SK-N-MC (cell line): ENCODE data around the gene HNRNPA1L2.
"Not testable (repeated sequence)": the region's sequence is repeated elsewhere in the genome, so short reads cannot be mapped to it uniquely, and the experiment has no call there.

Experiments
- DNase-seq: peaks from one replicate; pipeline ENCODE4 v3.0.0-alpha.2; 2011; ENCODE audit warnings: low read depth, low spot score
- H3K27ac ChIP-seq: fragments of 200-600 bp; sonication (generic); 2 replicates; pipeline ENCODE4 v1.5.1; 2016; ENCODE audit warnings: mixed run types
- H3K36me3 ChIP-seq: fragments of 200-600 bp; sonication (generic); 2 replicates; pipeline ENCODE4 v1.6.1; 2017; ENCODE audit warnings: antibody characterized with exemption, low read length, mixed read lengths; ENCODE audit not compliant: insufficient read depth
- H3K4me3 ChIP-seq: fragments of 200-600 bp; sonication (generic); 2 replicates; pipeline ENCODE4 v1.5.1; 2016
- H3K9ac ChIP-seq: fragments of 200-600 bp; sonication (generic); 2 replicates; pipeline ENCODE4 v1.8.0; 2017; ENCODE audit warnings: mixed run types, mixed read lengths; ENCODE audit not compliant: insufficient read length
- H3K9me3 ChIP-seq: fragments of 200-600 bp; sonication (generic); 2 replicates; pipeline ENCODE4 v1.6.1; 2017; ENCODE audit warnings: low read depth, mild to moderate bottlenecking, antibody characterized with exemption, low read length, moderate library complexity, mixed read lengths
- EZH2 ChIP-seq: fragments of 200-600 bp; sonication (generic); IDR thresholded peaks from one replicate; pipeline ENCODE4 v1.6.1; 2017; ENCODE audit warnings: antibody characterized with exemption
- FOXP2 ChIP-seq: optimal IDR thresholded peaks from 2 replicates; pipeline ENCODE3; 2011; ENCODE audit warnings: mild to moderate bottlenecking, moderate library complexity; ENCODE audit not compliant: insufficient read depth; ENCODE audit errors: extremely low read length, control extremely low read depth
- POLR2AphosphoS5 ChIP-seq: IDR thresholded peaks from 2 replicates; pipeline ENCODE4 v1.6.1; 2012; ENCODE audit warnings: mild to moderate bottlenecking, low read depth, low read length, borderline replicate concordance

HNRNPA1L2 gene

GRCh38 chr13:52670726-52671125 lies 28.5 kb downstream of the HNRNPA1L2 start:
- no peak for DNase-seq
- no peaks in the 10 kb centered on the region for H3K9me3 ChIP-seq
- TF ChIP-seq EZH2: no peak
- TF ChIP-seq POLR2AphosphoS5: no peak
- H3K36me3 ChIP-seq: peaks cover 63% of the 10 kb centered on the region
- no peak overlapping the region for H3K27ac ChIP-seq
- H3K9ac ChIP-seq: no peak overlapping the region
- H3K4me3 ChIP-seq: no peak overlapping the region

GRCh38 chr13:52673465-52673864 lies 31.2 kb downstream of the HNRNPA1L2 start:
- Histone ChIP-seq H3K9ac (no peak overlapping the region), H3K27ac (no peak overlapping the region), H3K9me3 (no peaks in the 10 kb centered on the region), H3K4me3 (no peak overlapping the region), H3K36me3 (peaks cover 63% of the 10 kb centered on the region)
- TF ChIP-seq EZH2 (no peak), FOXP2 (no peak), POLR2AphosphoS5 (no peak)
- no peak for DNase-seq

GRCh38 chr13:52677823-52678222 lies 35.6 kb downstream of the HNRNPA1L2 start:
- Histone ChIP-seq H3K9ac (no peak overlapping the region), H3K9me3 (no peaks in the 10 kb centered on the region), H3K27ac (no peak overlapping the region), H3K4me3 (no peak overlapping the region), H3K36me3 (peaks cover 75% of the 10 kb centered on the region)
- no peak for DNase-seq
- TF ChIP-seq EZH2 (no peak), FOXP2 (no peak), POLR2AphosphoS5 (no peak)

GRCh38 chr13:52685806-52686205 lies 43.6 kb downstream of the HNRNPA1L2 start:
- H3K27ac ChIP-seq, H3K9ac ChIP-seq, H3K4me3 ChIP-seq, DNase-seq, H3K9me3 ChIP-seq: not testable (repeated sequence)
- peaks cover 72% of the 10 kb centered on the region for H3K36me3 ChIP-seq

GRCh38 chr13:52686376-52686775 lies 44.1 kb downstream of the HNRNPA1L2 start:
- H3K36me3 ChIP-seq: peaks cover 67% of the 10 kb centered on the region
- H3K27ac ChIP-seq: no peak overlapping the region
- no peaks in the 10 kb centered on the region for H3K9me3 ChIP-seq

More at GRCh38 chr13:52686376-52686775, 44.1 kb downstream of the HNRNPA1L2 start:
- Histone ChIP-seq H3K9ac (no peak overlapping the region), H3K4me3 (no peak overlapping the region)
- no peak for TF ChIP-seq POLR2AphosphoS5
- no peak for TF ChIP-seq FOXP2
- TF ChIP-seq EZH2: no peak
- DNase-seq: no peak
